Measurements from ENCODE around the gene LIN54.

DNA sequence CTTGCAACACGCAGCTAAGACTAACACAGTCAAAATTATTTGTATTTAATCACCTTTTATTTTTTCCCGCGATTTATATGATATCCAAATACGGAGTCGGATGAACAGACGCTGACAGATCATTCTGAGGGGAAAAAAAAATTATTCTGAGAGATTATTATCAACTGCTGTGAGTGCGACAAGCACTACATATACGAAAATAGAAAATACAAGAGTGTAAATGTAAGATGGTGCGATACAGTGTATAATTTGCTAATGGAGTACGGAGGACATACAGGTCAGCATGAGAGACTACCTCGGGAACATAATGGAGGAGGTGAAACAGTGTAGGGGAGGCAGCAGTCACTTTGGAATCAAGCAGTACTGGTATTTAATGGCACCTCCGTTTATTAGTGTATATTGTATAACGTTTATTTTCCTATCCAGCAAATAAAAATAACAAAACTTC is 2.8 kb upstream of the LIN54 start:
- TF ChIP-seq, protein P1, sequence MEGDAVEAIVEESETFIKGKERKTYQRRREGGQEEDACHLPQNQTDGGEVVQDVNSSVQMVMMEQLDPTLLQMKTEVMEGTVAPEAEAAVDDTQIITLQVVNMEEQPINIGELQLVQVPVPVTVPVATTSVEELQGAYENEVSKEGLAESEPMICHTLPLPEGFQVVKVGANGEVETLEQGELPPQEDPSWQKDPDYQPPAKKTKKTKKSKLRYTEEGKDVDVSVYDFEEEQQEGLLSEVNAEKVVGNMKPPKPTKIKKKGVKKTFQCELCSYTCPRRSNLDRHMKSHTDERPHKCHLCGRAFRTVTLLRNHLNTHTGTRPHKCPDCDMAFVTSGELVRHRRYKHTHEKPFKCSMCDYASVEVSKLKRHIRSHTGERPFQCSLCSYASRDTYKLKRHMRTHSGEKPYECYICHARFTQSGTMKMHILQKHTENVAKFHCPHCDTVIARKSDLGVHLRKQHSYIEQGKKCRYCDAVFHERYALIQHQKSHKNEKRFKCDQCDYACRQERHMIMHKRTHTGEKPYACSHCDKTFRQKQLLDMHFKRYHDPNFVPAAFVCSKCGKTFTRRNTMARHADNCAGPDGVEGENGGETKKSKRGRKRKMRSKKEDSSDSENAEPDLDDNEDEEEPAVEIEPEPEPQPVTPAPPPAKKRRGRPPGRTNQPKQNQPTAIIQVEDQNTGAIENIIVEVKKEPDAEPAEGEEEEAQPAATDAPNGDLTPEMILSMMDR (IDR thresholded peaks at IDR 0.05): no peak
- TF ChIP-seq MYC (IDR thresholded peaks at IDR 0.05; ENCODE audit: borderline replicate concordance, low read length) (no peak), RARB (CRISPR knock-in tag; IDR thresholded peaks at IDR 0.05) (no peak), ESRRA (IDR thresholded peaks at IDR 0.05; ENCODE audit: borderline replicate concordance, low read length) (no peak), POLR2A (IDR thresholded peaks at IDR 0.05; ENCODE audit: low read length) (no peak), RAD21 (conservative IDR thresholded peaks at IDR 0.05 in 1 of 2, IDR thresholded peaks at IDR 0.05 in 1 of 2) (no peak)
- TF ChIP-seq, protein P2, sequence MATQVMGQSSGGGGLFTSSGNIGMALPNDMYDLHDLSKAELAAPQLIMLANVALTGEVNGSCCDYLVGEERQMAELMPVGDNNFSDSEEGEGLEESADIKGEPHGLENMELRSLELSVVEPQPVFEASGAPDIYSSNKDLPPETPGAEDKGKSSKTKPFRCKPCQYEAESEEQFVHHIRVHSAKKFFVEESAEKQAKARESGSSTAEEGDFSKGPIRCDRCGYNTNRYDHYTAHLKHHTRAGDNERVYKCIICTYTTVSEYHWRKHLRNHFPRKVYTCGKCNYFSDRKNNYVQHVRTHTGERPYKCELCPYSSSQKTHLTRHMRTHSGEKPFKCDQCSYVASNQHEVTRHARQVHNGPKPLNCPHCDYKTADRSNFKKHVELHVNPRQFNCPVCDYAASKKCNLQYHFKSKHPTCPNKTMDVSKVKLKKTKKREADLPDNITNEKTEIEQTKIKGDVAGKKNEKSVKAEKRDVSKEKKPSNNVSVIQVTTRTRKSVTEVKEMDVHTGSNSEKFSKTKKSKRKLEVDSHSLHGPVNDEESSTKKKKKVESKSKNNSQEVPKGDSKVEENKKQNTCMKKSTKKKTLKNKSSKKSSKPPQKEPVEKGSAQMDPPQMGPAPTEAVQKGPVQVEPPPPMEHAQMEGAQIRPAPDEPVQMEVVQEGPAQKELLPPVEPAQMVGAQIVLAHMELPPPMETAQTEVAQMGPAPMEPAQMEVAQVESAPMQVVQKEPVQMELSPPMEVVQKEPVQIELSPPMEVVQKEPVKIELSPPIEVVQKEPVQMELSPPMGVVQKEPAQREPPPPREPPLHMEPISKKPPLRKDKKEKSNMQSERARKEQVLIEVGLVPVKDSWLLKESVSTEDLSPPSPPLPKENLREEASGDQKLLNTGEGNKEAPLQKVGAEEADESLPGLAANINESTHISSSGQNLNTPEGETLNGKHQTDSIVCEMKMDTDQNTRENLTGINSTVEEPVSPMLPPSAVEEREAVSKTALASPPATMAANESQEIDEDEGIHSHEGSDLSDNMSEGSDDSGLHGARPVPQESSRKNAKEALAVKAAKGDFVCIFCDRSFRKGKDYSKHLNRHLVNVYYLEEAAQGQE (IDR thresholded peaks at IDR 0.05): no peak
- TF ChIP-seq, protein P3, sequence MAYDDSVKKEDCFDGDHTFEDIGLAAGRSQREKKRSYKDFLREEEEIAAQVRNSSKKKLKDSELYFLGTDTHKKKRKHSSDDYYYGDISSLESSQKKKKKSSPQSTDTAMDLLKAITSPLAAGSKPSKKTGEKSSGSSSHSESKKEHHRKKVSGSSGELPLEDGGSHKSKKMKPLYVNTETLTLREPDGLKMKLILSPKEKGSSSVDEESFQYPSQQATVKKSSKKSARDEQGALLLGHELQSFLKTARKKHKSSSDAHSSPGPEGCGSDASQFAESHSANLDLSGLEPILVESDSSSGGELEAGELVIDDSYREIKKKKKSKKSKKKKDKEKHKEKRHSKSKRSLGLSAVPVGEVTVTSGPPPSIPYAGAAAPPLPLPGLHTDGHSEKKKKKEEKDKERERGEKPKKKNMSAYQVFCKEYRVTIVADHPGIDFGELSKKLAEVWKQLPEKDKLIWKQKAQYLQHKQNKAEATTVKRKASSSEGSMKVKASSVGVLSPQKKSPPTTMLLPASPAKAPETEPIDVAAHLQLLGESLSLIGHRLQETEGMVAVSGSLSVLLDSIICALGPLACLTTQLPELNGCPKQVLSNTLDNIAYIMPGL (CRISPR knock-in tag; IDR thresholded peaks at IDR 0.05; ENCODE audit: borderline replicate concordance): no peak
- TF ChIP-seq, protein P4, sequence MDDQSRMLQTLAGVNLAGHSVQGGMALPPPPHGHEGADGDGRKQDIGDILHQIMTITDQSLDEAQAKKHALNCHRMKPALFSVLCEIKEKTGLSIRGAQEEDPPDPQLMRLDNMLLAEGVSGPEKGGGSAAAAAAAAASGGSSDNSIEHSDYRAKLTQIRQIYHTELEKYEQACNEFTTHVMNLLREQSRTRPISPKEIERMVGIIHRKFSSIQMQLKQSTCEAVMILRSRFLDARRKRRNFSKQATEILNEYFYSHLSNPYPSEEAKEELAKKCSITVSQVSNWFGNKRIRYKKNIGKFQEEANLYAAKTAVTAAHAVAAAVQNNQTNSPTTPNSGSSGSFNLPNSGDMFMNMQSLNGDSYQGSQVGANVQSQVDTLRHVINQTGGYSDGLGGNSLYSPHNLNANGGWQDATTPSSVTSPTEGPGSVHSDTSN (IDR thresholded peaks at IDR 0.05): no peak
